Activated CD4-positive, alpha-beta T cell treated with anti-CD3 and anti-CD28 coated beads, Interleukin-2, amount 50 U/mL, for 48 hours (primary cell): ENCODE measurements around the gene BTBD2.

Source experiments
- DNase-seq, 2 experiments: peaks; one replicate each; pipeline ENCODE4 v3.0.0-alpha.2; 2020

The BTBD2 gene

DNA sequence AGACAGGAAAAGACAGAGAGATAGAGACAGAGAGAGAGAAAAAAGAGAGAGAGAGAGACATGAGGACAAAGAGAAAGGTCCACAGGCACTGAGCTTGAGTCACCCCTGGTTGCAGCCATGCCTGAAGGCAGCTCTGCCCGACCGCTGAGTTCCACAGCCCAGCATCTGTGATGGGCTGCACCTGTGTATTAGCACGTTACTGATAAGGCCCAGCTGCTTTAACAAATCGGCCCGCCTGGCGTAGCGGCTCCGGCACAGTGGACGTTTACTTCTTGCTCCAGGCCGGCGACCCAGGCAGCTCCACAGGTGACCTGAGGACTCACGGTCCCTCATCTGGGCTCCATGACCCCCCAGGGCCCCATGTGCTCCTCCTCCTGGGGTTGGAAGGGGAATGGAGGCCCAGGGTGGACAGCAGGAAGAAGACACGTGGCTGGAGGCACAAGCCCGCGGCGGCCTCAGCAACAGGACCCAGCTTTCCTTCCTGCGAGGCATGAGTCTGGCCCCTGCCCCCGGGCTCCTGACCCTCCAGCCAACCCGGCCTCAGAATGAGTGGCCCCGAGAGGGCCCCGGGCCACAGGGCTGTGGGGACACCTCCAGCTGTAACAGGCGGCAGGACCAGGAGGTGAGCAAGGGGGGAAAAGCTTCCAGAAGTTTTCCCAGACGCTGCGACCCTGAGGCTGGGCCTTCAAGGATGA, 78.5 kb downstream of the BTBD2 start:
- no peak for DNase-seq

DNA sequence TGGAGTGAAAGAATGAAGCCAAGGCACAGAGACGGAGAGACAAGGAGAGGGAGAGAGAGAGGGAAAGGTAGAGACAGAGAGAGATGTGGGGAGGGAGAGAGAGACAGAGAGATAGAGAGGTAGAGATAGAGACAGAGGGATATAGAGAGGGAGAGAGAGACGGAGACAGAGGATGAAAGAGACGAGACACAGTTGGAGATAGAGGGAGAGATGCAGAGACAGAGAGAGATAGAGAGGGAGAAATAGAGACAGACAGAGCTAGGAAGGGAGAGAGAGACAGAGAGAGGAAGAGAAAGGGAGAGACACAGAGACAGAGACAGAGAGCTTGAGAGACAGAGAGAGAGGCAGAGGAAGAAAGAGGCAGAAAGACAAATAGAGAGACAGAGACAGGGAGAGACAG, 79.1 kb downstream of the BTBD2 start:
- no peak for DNase-seq

DNA sequence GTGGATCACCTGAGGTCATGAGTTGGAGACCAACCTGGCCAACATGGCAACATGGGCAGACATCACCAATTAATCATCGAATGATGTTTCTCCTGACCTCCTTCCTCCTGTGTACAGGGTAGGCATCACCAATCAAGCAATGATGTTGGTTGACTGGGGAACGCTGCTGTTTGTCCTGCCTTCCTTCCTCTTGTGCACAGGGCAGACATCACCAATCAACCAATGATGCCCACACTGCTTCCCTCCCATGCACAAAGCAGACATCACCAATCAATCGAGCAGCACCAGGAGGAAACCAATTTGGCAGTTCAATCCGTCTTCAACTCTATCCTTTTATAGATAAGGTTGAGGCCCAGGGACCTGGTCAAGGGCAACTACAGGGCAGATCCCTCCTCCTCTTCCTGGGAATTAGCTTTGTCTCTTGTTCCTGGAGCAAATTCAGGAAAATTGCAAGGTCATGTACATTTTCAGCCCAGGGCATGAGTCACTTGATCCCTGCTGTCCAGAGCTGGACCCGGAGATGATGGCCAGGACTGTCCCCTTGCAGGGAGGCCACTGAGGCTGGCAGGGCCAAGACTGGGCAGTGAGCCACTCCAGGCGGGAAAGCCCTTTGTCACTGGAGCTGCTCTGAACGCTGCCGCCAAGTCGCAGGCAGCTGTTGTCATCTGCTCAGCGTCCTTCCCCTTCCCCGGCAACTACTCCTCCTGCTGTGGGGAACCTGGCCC, 79.9 kb downstream of the BTBD2 start:
- DNase-seq, result peak in 1 of 2 experiments; percentile 22
